ENCODE measurements around the gene ANOS1. TPM values are rescaled to one million over a fixed set of nuclear protein-coding genes. Genes with fewer than 3 reads are reported as not detected.

Gene ANOS1
- total RNA-seq, 1 donor from 2014 or later, result 4.3 TPM

GRCh38 chrX:8672176-8672575, 59.8 kb downstream of the ANOS1 start:
- Mint-ChIP-seq H3K9me3 (no peaks in the 10 kb centered on the region), H3K36me3 (no peaks in the 10 kb centered on the region), H3K4me3 (no peak overlapping the region), H3K27me3 (ENCODE audit: low read depth) (no peaks in the 10 kb centered on the region), H3K27ac (no peak overlapping the region), H3K4me1 (no peaks in the 10 kb centered on the region)
- no peak for DNase-seq (ENCODE audit: low spot score in 2 of 2, unreplicated experiment in 2 of 2)
- TF ChIP-seq, protein P1, sequence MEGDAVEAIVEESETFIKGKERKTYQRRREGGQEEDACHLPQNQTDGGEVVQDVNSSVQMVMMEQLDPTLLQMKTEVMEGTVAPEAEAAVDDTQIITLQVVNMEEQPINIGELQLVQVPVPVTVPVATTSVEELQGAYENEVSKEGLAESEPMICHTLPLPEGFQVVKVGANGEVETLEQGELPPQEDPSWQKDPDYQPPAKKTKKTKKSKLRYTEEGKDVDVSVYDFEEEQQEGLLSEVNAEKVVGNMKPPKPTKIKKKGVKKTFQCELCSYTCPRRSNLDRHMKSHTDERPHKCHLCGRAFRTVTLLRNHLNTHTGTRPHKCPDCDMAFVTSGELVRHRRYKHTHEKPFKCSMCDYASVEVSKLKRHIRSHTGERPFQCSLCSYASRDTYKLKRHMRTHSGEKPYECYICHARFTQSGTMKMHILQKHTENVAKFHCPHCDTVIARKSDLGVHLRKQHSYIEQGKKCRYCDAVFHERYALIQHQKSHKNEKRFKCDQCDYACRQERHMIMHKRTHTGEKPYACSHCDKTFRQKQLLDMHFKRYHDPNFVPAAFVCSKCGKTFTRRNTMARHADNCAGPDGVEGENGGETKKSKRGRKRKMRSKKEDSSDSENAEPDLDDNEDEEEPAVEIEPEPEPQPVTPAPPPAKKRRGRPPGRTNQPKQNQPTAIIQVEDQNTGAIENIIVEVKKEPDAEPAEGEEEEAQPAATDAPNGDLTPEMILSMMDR (IDR thresholded peaks at IDR 0.05; ENCODE audit: unreplicated experiment), result no peak

DNA sequence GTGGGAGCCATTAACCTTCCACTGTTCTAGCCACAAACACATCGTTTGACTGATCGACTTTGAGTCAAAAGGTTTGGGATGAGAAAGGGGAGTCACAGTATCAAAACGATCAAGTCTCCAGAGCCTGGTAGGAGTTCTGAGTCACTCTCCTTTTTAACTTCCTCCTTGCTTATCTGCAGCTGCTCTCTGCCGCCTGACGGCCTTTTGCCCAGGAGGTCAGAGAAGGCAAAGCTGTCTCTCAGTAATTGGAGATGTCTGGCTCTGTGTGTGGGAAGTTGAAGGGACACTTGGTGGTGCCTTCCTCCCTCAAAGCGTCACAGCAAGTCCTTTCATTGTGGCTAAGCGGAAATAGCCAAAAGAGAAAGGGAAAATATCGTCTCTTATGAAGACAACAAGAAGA, 63.1 kb downstream of the ANOS1 start:
- no peak for DNase-seq (ENCODE audit: low spot score in 2 of 2, unreplicated experiment in 2 of 2)
- Mint-ChIP-seq H3K27me3 (ENCODE audit: low read depth) (no peaks in the 10 kb centered on the region), H3K36me3 (no peaks in the 10 kb centered on the region), H3K4me1 (no peaks in the 10 kb centered on the region), H3K4me3 (no peak overlapping the region), H3K9me3 (no peaks in the 10 kb centered on the region), H3K27ac (no peak overlapping the region)
- TF ChIP-seq, protein P1 (IDR thresholded peaks at IDR 0.05; ENCODE audit: unreplicated experiment), result no peak

DNA sequence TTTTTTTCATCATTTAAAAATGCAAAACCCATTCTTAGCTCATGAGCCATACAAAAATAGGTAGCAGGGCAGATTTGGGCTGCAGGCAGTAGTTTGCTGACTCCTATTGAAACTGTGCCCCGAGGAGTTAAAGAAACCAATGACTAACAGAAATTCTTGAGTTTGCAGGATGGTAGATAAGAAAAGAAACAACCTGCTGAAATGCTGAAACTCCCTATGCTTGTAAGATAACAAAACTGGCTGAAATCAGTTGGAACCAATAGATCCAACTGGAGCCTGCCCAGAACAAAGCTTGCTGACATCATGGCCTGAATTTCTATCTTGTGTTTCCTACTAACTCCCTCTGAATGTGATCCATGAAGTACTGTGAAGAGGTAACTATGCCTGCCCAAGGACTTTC, 68.6 kb downstream of the ANOS1 start:
- H3K27ac Mint-ChIP-seq, result peak overlapping the region; percentile 22

GRCh38 chrX:8657883-8658282, 74.1 kb downstream of the ANOS1 start:
- Mint-ChIP-seq H3K4me3 (no peak overlapping the region), H3K9me3 (no peaks in the 10 kb centered on the region), H3K27me3 (ENCODE audit: low read depth) (no peaks in the 10 kb centered on the region), H3K27ac (no peak overlapping the region), H3K4me1 (peaks cover 12% of the 10 kb centered on the region), H3K36me3 (no peaks in the 10 kb centered on the region)
- DNase-seq (ENCODE audit: low spot score in 2 of 2, unreplicated experiment in 2 of 2), result no peak
- TF ChIP-seq, protein P1 (IDR thresholded peaks at IDR 0.05; ENCODE audit: unreplicated experiment), result no peak

More for the DNA sequence above, 68.6 kb downstream of the ANOS1 start:
- H3K27me3 Mint-ChIP-seq (ENCODE audit: low read depth), result no peaks in the 10 kb centered on the region
- no peaks in the 10 kb centered on the region for H3K9me3 Mint-ChIP-seq
- peaks cover 2% of the 10 kb centered on the region for H3K4me1 Mint-ChIP-seq
- no peak for DNase-seq (ENCODE audit: low spot score in 2 of 2, unreplicated experiment in 2 of 2)
- no peaks in the 10 kb centered on the region for H3K36me3 Mint-ChIP-seq
- TF ChIP-seq, protein P1 (IDR thresholded peaks at IDR 0.05; ENCODE audit: unreplicated experiment), result no peak
- H3K4me3 Mint-ChIP-seq, result no peak overlapping the region

DNA sequence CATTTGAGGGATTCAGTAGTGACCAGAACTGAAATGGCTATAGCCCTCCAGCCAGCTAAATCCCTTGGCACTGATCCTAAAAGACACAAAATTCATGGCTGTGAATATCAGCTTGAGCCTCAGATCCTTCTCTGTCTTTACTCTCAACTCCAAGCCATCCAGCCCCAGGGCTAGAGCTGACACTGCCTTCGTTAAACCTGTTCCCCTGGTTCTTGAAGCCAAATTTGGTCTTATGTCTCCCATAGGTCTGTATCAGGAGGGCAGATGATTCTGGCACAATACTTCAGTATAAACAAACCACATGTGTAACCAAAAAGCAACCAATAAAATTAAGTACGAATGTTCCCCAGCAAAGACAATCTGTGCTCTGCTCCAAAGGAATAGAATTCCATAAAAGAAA, 78.0 kb downstream of the ANOS1 start:
- Mint-ChIP-seq H3K27me3 (ENCODE audit: low read depth) (no peaks in the 10 kb centered on the region), H3K9me3 (peaks cover 3% of the 10 kb centered on the region), H3K4me3 (no peak overlapping the region), H3K4me1 (peaks cover 12% of the 10 kb centered on the region), H3K27ac (no peak overlapping the region), H3K36me3 (no peaks in the 10 kb centered on the region)
- TF ChIP-seq, protein P1 (IDR thresholded peaks at IDR 0.05; ENCODE audit: unreplicated experiment), result no peak
- no peak for DNase-seq (ENCODE audit: low spot score in 2 of 2, unreplicated experiment in 2 of 2)

- Mint-ChIP-seq H3K9me3 (peaks cover 3% of the 10 kb centered on the region), H3K27me3 (ENCODE audit: low read depth) (no peaks in the 10 kb centered on the region), H3K4me1 (peaks cover 12% of the 10 kb centered on the region), H3K27ac (no peak overlapping the region), H3K36me3 (no peaks in the 10 kb centered on the region), H3K4me3 (no peak overlapping the region)
- no peak for DNase-seq (ENCODE audit: low spot score in 2 of 2, unreplicated experiment in 2 of 2)
- TF ChIP-seq, protein P1 (IDR thresholded peaks at IDR 0.05; ENCODE audit: unreplicated experiment), result no peak
These were observed 82.0 kb downstream of the ANOS1 start for GRCh38 chrX:8649969-8650368.
